Measurements from ENCODE around the gene CDCA7. TPM values are rescaled to one million over a fixed set of nuclear protein-coding genes. Genes with fewer than 3 reads are reported as not detected.

The CDCA7 gene
- total and polyA plus RNA-seq, 2 experiments from 2014 or later = 24.2 to 42.3 TPM

GRCh38 chr2:173390036-173390435 lies 35.4 kb downstream of the CDCA7 start:
- peaks cover 48% of the 10 kb centered on the region for H3K4me1 ChIP-seq (ENCODE audit: low read depth)
- no peaks in the 10 kb centered on the region for H3K36me3 ChIP-seq
- no peaks in the 10 kb centered on the region for H3K9me3 ChIP-seq (ENCODE audit: low read depth)
- H3K27ac ChIP-seq = no peak overlapping the region
- TF ChIP-seq, protein P1, sequence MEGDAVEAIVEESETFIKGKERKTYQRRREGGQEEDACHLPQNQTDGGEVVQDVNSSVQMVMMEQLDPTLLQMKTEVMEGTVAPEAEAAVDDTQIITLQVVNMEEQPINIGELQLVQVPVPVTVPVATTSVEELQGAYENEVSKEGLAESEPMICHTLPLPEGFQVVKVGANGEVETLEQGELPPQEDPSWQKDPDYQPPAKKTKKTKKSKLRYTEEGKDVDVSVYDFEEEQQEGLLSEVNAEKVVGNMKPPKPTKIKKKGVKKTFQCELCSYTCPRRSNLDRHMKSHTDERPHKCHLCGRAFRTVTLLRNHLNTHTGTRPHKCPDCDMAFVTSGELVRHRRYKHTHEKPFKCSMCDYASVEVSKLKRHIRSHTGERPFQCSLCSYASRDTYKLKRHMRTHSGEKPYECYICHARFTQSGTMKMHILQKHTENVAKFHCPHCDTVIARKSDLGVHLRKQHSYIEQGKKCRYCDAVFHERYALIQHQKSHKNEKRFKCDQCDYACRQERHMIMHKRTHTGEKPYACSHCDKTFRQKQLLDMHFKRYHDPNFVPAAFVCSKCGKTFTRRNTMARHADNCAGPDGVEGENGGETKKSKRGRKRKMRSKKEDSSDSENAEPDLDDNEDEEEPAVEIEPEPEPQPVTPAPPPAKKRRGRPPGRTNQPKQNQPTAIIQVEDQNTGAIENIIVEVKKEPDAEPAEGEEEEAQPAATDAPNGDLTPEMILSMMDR (IDR thresholded peaks at IDR 0.05; ENCODE audit: low read depth, low read length) = no peak
- no peak overlapping the region for H3K4me3 ChIP-seq
- DNase-seq (ENCODE audit: low read depth in 1 of 2, low spot score in 1 of 2) = no peak
- H3K27me3 ChIP-seq = no peaks in the 10 kb centered on the region

DNA sequence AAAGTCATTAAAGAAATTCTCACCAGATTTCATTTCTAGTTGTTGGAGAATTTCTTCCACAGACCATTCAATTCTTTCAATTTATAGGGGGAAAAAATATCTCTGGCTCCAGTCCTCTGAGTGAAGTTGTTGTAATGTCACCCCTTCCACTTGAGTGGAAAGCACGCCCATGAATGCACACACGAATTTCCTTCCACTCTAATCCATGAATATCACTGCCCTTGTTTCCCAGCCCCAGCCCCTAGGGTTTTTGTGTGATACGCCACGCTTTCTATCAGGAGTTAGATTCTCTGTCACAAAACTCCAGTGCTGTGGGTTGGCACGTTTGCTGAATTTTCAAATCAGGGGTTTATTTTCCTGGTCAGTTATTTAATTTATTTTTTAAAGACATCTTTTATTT lies 38.1 kb downstream of the CDCA7 start:
- Histone ChIP-seq H3K9me3 (ENCODE audit: low read depth) (no peaks in the 10 kb centered on the region), H3K4me1 (ENCODE audit: low read depth) (peaks cover 45% of the 10 kb centered on the region)
- TF ChIP-seq, protein P1 (IDR thresholded peaks at IDR 0.05; ENCODE audit: low read depth, low read length) = no peak

DNA sequence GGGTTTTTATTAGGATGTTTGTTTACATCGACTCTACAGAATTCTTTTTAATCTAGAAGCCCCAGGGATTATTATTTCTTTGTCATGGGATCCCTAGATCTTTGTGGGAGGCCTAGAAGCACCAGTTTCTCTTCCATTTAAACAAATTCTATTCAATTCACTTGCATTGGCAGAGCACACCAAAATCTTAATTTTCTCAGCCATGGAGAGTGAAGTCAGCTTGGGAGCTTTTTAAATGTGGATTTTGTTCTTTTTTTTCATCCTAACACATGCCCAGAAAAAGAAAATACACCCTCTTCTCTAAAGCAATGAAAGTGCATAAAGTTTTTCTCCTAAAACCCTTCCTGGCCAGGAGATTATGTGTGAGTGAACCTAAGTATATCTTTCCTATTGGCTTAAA lies 38.5 kb downstream of the CDCA7 start:
- H3K27me3 ChIP-seq = no peaks in the 10 kb centered on the region
- no peak overlapping the region for H3K4me3 ChIP-seq
- H3K36me3 ChIP-seq = no peaks in the 10 kb centered on the region
- DNase-seq (ENCODE audit: low read depth in 1 of 2, low spot score in 1 of 2) = no peak
- peaks cover 45% of the 10 kb centered on the region for H3K4me1 ChIP-seq (ENCODE audit: low read depth)
- H3K27ac ChIP-seq = peak overlapping the region; percentile 83
- TF ChIP-seq, protein P1 (IDR thresholded peaks at IDR 0.05; ENCODE audit: low read depth, low read length) = no peak
- H3K9me3 ChIP-seq (ENCODE audit: low read depth) = no peaks in the 10 kb centered on the region

More for the DNA sequence above, 38.1 kb downstream of the CDCA7 start:
- H3K27me3 ChIP-seq = no peaks in the 10 kb centered on the region
- H3K27ac ChIP-seq = peak overlapping the region; percentile 83
- H3K36me3 ChIP-seq = no peaks in the 10 kb centered on the region
- no peak overlapping the region for H3K4me3 ChIP-seq
- DNase-seq (ENCODE audit: low read depth in 1 of 2, low spot score in 1 of 2) = no peak

- Histone ChIP-seq H3K27me3 (no peaks in the 10 kb centered on the region), H3K4me3 (no peak overlapping the region), H3K9me3 (ENCODE audit: low read depth) (no peaks in the 10 kb centered on the region), H3K4me1 (ENCODE audit: low read depth) (peaks cover 45% of the 10 kb centered on the region), H3K36me3 (no peaks in the 10 kb centered on the region), H3K27ac (peak overlapping the region; percentile 83)
- no peak for DNase-seq (ENCODE audit: low read depth in 1 of 2, low spot score in 1 of 2)
- TF ChIP-seq, protein P1 (IDR thresholded peaks at IDR 0.05; ENCODE audit: low read depth, low read length) = no peak
These were observed 39.0 kb downstream of the CDCA7 start for GRCh38 chr2:173393636-173394035.

DNA sequence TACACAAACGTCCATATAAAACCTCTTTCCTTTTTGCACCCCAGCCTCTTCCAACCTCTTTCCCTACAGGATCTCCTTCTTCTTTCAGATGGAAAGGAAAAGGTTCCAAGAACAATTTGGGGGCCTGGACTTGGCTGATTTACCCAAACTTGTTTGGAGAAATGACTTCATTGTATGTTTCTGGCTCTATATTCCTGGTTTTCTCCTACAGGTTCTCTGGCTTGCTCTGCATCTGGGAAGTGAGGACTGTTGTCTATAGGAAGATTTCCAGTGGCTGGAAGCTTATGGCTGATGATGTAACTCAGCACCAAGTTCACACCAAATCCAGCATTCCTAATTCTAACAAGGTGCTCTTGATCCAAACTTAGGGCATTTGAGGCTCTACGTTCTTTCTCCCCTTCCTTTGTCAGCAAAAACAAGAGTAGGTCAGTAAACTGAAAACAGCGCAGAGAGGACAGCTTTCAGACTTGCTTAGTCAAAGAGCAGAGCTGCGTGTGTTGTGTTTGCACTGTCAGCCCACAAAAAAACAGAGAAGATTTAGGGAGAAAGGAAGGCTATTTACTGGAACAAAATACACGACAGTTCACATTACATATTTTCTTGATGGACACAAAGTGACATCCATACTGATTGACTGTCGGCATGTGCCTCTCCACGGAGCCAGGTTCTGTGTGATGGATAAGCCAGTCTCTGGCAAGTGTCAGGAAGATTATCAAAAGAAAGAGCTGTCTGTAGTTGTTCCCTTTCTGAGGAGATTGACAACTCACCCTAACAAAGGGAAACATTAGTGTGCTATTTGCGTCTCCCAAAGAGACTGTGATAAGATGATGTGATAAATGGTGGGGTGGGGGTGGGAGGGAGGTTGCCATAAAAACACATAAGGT lies 39.7 kb downstream of the CDCA7 start:
- peaks cover 44% of the 10 kb centered on the region for H3K4me1 ChIP-seq (ENCODE audit: low read depth)
- no peak overlapping the region for H3K4me3 ChIP-seq
- TF ChIP-seq, protein P1 (IDR thresholded peaks at IDR 0.05; ENCODE audit: low read depth, low read length) = no peak
- no peaks in the 10 kb centered on the region for H3K36me3 ChIP-seq
- H3K9me3 ChIP-seq (ENCODE audit: low read depth) = no peaks in the 10 kb centered on the region
- H3K27ac ChIP-seq = peak overlapping the region; percentile 83
- DNase-seq (ENCODE audit: low read depth in 1 of 2, low spot score in 1 of 2) = peak in 1 of 2 donors; percentile 23
- no peaks in the 10 kb centered on the region for H3K27me3 ChIP-seq

Measured in cardiac muscle cell (in vitro differentiated cells and primary cell).